AML-193 (cell line): ENCODE results near the gene TIGD6.

Source experiments
- DNase-seq, 2 experiments: peaks; one replicate each; lab custom pipeline; 2025; lab: John Stamatoyannopoulos, UW

Gene TIGD6

GRCh38 chr5:150016537-150016936, 16.1 kb upstream of the TIGD6 start:
- DNase-seq, result no peak

GRCh38 chr5:150015415-150015814, 15.0 kb upstream of the TIGD6 start:
- DNase-seq, result no peak

GRCh38 chr5:150014456-150014855, 14.0 kb upstream of the TIGD6 start:
- no peak for DNase-seq

GRCh38 chr5:150013931-150014330, 13.5 kb upstream of the TIGD6 start:
- DNase-seq, result no peak

- DNase-seq, result no peak
Measured at GRCh38 chr5:150009671-150010387, 9.4 kb upstream of the TIGD6 start.

GRCh38 chr5:150007050-150007449, 6.6 kb upstream of the TIGD6 start:
- DNase-seq, result no peak

GRCh38 chr5:150006318-150006717, 5.9 kb upstream of the TIGD6 start:
- DNase-seq, result no peak

GRCh38 chr5:150001660-150002486, 1.4 kb upstream of the TIGD6 start:
- DNase-seq, result peak; percentile 93 to 95

GRCh38 chr5:150000990-150001659, 671 bp upstream of the TIGD6 start:
- no peak for DNase-seq

GRCh38 chr5:149999866-150000255, 593 bp downstream of the TIGD6 start:
- DNase-seq, result peak in 1 of 2 experiments; percentile 48

- DNase-seq, result no peak
Measured at GRCh38 chr5:149999359-149999758, 1.1 kb downstream of the TIGD6 start.

GRCh38 chr5:149998281-149998680, 2.2 kb downstream of the TIGD6 start:
- no peak for DNase-seq

- DNase-seq, result no peak
Measured at GRCh38 chr5:149996205-149996890, 4.1 kb downstream of the TIGD6 start.

- DNase-seq, result no peak
Measured at GRCh38 chr5:149995385-149996204, 4.9 kb downstream of the TIGD6 start.

- DNase-seq, result no peak
Measured at GRCh38 chr5:149993471-149993870, 7.0 kb downstream of the TIGD6 start.

- DNase-seq, result peak; percentile 57 to 59
Measured at GRCh38 chr5:149990518-149991376, 9.7 kb downstream of the TIGD6 start.

- no peak for DNase-seq
Measured at GRCh38 chr5:149988126-149988525, 12.3 kb downstream of the TIGD6 start.

GRCh38 chr5:149982505-149982904, 17.9 kb downstream of the TIGD6 start:
- DNase-seq, result no peak

- DNase-seq, result no peak
Measured at GRCh38 chr5:149981206-149981605, 19.2 kb downstream of the TIGD6 start.

- DNase-seq, result no peak
Measured at GRCh38 chr5:149979896-149980295, 20.6 kb downstream of the TIGD6 start.
